ENCODE measurements around the gene WDR88. TPM values are rescaled to one million over a fixed set of nuclear protein-coding genes. Genes with fewer than 3 reads are reported as not detected.
A peak's percentile ranks its signal among the peaks of the same experiment; 100 is the strongest.

The WDR88 gene
- total RNA-seq, 1 donor from 2014 or later = not detected

GRCh38 chr19:33175156-33175782 is 43.4 kb downstream of the WDR88 start:
- H3K4me3 ChIP-seq (ENCODE audit: insufficient read depth, low read depth, low read length) = no peak overlapping the region
- H3K27ac Mint-ChIP-seq (ENCODE audit: unreplicated experiment) = no peak overlapping the region
- H3K4me3 Mint-ChIP-seq (ENCODE audit: unreplicated experiment) = peak overlapping the region; percentile 95
- no peaks in the 10 kb centered on the region for H3K36me3 Mint-ChIP-seq (ENCODE audit: low read depth, unreplicated experiment)
- H3K9me3 Mint-ChIP-seq (ENCODE audit: unreplicated experiment) = no peaks in the 10 kb centered on the region
- H3K4me1 ChIP-seq (ENCODE audit: insufficient read depth, low read length) = peaks cover 22% of the 10 kb centered on the region
- peaks cover 15% of the 10 kb centered on the region for H3K79me2 ChIP-seq (ENCODE audit: insufficient read depth, low read length)
- FAIRE-seq (no peak), DNase-seq (ENCODE audit: low read depth) (no peak)
- H3K27ac ChIP-seq (ENCODE audit: low read depth, low read length) = no peak overlapping the region
- peaks cover 7% of the 10 kb centered on the region for H3K27me3 Mint-ChIP-seq (ENCODE audit: low read depth, unreplicated experiment)
- H3K4me1 Mint-ChIP-seq (ENCODE audit: low read depth, unreplicated experiment) = peaks cover 5% of the 10 kb centered on the region
- H3K4me2 ChIP-seq (ENCODE audit: low read length) = peak overlapping the region; percentile 89
- H3K27me3 ChIP-seq (ENCODE audit: insufficient read depth, low read length) = no peaks in the 10 kb centered on the region
- H3K9me3 ChIP-seq (ENCODE audit: insufficient read depth, low read depth, low read length) = no peaks in the 10 kb centered on the region
- TF ChIP-seq EZH2 (IDR thresholded peaks at IDR 0.05; ENCODE audit: insufficient read depth, low read length) = no peak
- TF ChIP-seq, protein P1, sequence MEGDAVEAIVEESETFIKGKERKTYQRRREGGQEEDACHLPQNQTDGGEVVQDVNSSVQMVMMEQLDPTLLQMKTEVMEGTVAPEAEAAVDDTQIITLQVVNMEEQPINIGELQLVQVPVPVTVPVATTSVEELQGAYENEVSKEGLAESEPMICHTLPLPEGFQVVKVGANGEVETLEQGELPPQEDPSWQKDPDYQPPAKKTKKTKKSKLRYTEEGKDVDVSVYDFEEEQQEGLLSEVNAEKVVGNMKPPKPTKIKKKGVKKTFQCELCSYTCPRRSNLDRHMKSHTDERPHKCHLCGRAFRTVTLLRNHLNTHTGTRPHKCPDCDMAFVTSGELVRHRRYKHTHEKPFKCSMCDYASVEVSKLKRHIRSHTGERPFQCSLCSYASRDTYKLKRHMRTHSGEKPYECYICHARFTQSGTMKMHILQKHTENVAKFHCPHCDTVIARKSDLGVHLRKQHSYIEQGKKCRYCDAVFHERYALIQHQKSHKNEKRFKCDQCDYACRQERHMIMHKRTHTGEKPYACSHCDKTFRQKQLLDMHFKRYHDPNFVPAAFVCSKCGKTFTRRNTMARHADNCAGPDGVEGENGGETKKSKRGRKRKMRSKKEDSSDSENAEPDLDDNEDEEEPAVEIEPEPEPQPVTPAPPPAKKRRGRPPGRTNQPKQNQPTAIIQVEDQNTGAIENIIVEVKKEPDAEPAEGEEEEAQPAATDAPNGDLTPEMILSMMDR (IDR thresholded peaks at IDR 0.05; ENCODE audit: insufficient read depth, low read depth, low read length) = no peak
- peaks cover 13% of the 10 kb centered on the region for H4K20me1 ChIP-seq (ENCODE audit: insufficient read depth, low read length)
- H2AFZ ChIP-seq (ENCODE audit: low read depth, low read length) = no peak overlapping the region
- H3K36me3 ChIP-seq (ENCODE audit: insufficient read depth, low read length) = no peaks in the 10 kb centered on the region
- H3K9ac ChIP-seq (ENCODE audit: low read length) = no peak overlapping the region

GRCh38 chr19:33175886-33176669 is 44.2 kb downstream of the WDR88 start:
- Histone ChIP-seq H3K4me1 (ENCODE audit: insufficient read depth, low read length) (peaks cover 22% of the 10 kb centered on the region), H4K20me1 (ENCODE audit: insufficient read depth, low read length) (peaks cover 13% of the 10 kb centered on the region), H2AFZ (ENCODE audit: low read depth, low read length) (peak overlapping the region; percentile 90), H3K4me3 (ENCODE audit: insufficient read depth, low read depth, low read length) (peak overlapping the region; percentile 79), H3K9me3 (ENCODE audit: insufficient read depth, low read depth, low read length) (no peaks in the 10 kb centered on the region), H3K4me2 (ENCODE audit: low read length) (peak overlapping the region; percentile 89), H3K27ac (ENCODE audit: low read depth, low read length) (peak overlapping the region; percentile 80), H3K9ac (ENCODE audit: low read length) (peak overlapping the region; percentile 93), H3K36me3 (ENCODE audit: insufficient read depth, low read length) (no peaks in the 10 kb centered on the region), H3K79me2 (ENCODE audit: insufficient read depth, low read length) (peaks cover 15% of the 10 kb centered on the region), H3K27me3 (ENCODE audit: insufficient read depth, low read length) (no peaks in the 10 kb centered on the region)
- FAIRE-seq (no peak), DNase-seq (ENCODE audit: low read depth) (peak; percentile 36)
- Mint-ChIP-seq H3K4me1 (ENCODE audit: low read depth, unreplicated experiment) (peaks cover 5% of the 10 kb centered on the region), H3K9me3 (ENCODE audit: unreplicated experiment) (no peaks in the 10 kb centered on the region), H3K36me3 (ENCODE audit: low read depth, unreplicated experiment) (no peaks in the 10 kb centered on the region), H3K27ac (ENCODE audit: unreplicated experiment) (peak overlapping the region; percentile 93), H3K4me3 (ENCODE audit: unreplicated experiment) (peak overlapping the region; percentile 95), H3K27me3 (ENCODE audit: low read depth, unreplicated experiment) (peaks cover 7% of the 10 kb centered on the region)
- TF ChIP-seq, protein P1 (IDR thresholded peaks at IDR 0.05; ENCODE audit: insufficient read depth, low read depth, low read length) = no peak
- no peak for TF ChIP-seq EZH2 (IDR thresholded peaks at IDR 0.05; ENCODE audit: insufficient read depth, low read length)

Measured in astrocyte (in vitro differentiated cells and primary cell).